GM12878 (cell line): ENCODE measurements around the gene SLC25A13. TPM values are rescaled to one million over a fixed set of nuclear protein-coding genes. Genes with fewer than 3 reads are reported as not detected.

Experiments
- ATAC-seq: fragments of 200-7000 bp; cut with Tn5 transposase; 3 replicates; pipeline ENCODE4 v1.9.1; 2020; ENCODE audit warnings: mild to moderate bottlenecking, moderate library complexity
- BruUV-seq: library from RNA; stranded (reverse); fragments of 400-500 nt; replicated peaks from 2 replicates; lab custom pipeline; 2021; lab: Mats Ljungman, UMichigan
- CTCF ChIA-PET: fragments of 300-600 bp; sonication (Branson Sonifier 250); formaldehyde crosslinking; extraction: SDS; loops from one replicate; lab custom pipeline; 2021; ENCODE audit warnings: inconsistent platforms; lab: Yijun Ruan, JAX
- POLR2A ChIA-PET: fragments of 350-600 bp; formaldehyde crosslinking; extraction: SDS; loops from one replicate; lab custom pipeline; 2021; ENCODE audit warnings: inconsistent platforms; lab: Charles Lee
- RAD21 ChIA-PET: fragments of 300-600 bp; sonication (Branson Sonifier 250); formaldehyde crosslinking; loops from one replicate; lab custom pipeline; 2023; ENCODE audit warnings: antibody characterized with exemption; ENCODE audit not compliant: unreplicated experiment; lab: Charles Lee
- SMC1A ChIA-PET: fragments of 300-600 bp; sonication (Branson Sonifier 250); formaldehyde crosslinking; loops from one replicate; lab custom pipeline; 2023; ENCODE audit not compliant: unreplicated experiment, uncharacterized antibody; lab: Charles Lee
- DNase-seq: peaks from one replicate; pipeline ENCODE4 v3.0.0-alpha.2; 2011; ENCODE audit warnings: low read depth, low spot score
- FAIRE-seq: peaks from 3 replicates; lab custom pipeline; 2011; peaks lifted over from hg19 to GRCh38; lab: Jason Lieb, UNC
- H2AFZ ChIP-seq: 2 replicates; pipeline ENCODE4 v1.6.0; 2011; ENCODE audit warnings: low read depth, low read length, control low read depth; ENCODE audit not compliant: control insufficient read depth
- H3K27ac ChIP-seq: 2 replicates; pipeline ENCODE4 v1.5.1; 2011; ENCODE audit warnings: control low read depth; ENCODE audit not compliant: control insufficient read depth, insufficient read depth
- H3K27me3 ChIP-seq, 2 experiments: replicated peaks in 1 of 2; 2 replicates each; pipeline versions ENCODE4 v1.6.0 to v1.6.1; 2011; ENCODE audit warnings: low read length in 1 of 2; ENCODE audit not compliant: control insufficient read depth in 2 of 2, insufficient read depth in 2 of 2
- H3K36me3 ChIP-seq, 2 experiments: 2 replicates each; pipeline ENCODE4 v1.5.1; 2011; ENCODE audit warnings: low read length in 1 of 2; ENCODE audit not compliant: control insufficient read depth in 2 of 2, insufficient read depth in 2 of 2
- H3K4me1 ChIP-seq: 2 replicates; pipeline ENCODE4 v1.6.1; 2011; ENCODE audit warnings: mild to moderate bottlenecking, low read length, moderate library complexity, mixed read lengths; ENCODE audit not compliant: control insufficient read depth, insufficient read depth
- H3K4me2 ChIP-seq: 2 replicates; pipeline ENCODE4 v1.6.0; 2011; ENCODE audit warnings: control low read depth; ENCODE audit not compliant: control insufficient read depth, insufficient read depth
- H3K4me3 ChIP-seq: fragments of 200-600 bp; sonication (generic); 2 replicates; pipeline ENCODE4 v1.5.1; 2016
- H3K79me2 ChIP-seq: 2 replicates; pipeline ENCODE4 v1.6.0; 2011; ENCODE audit warnings: low read length; ENCODE audit not compliant: control insufficient read depth, insufficient read depth
- H3K9ac ChIP-seq: 2 replicates; pipeline ENCODE4 v1.8.0; 2011; ENCODE audit warnings: low read length, control low read depth, mixed read lengths; ENCODE audit not compliant: control insufficient read depth, insufficient read depth
- H3K9me3 ChIP-seq: replicated peaks from 3 replicates; pipeline ENCODE4 v1.5.1; 2011; ENCODE audit warnings: mild to moderate bottlenecking, low read length; ENCODE audit not compliant: control insufficient read depth, insufficient read depth
- H4K20me1 ChIP-seq: 2 replicates; pipeline ENCODE4 v1.6.0; 2011; ENCODE audit not compliant: control insufficient read depth, insufficient read depth
- E2F8 ChIP-seq: fragments of 450-650 bp; IDR thresholded peaks from 2 replicates; pipeline ENCODE4 v1.6.1; 2018; ENCODE audit warnings: mild to moderate bottlenecking, low read depth, moderate library complexity; ENCODE audit not compliant: partially characterized antibody
- ELK1 ChIP-seq: IDR thresholded peaks from 2 replicates; pipeline ENCODE4 v1.6.1; 2012; ENCODE audit warnings: low read depth, low read length, improper control_type of control experiment
- KAT2A ChIP-seq: conservative IDR thresholded peaks from 2 replicates; pipeline ENCODE4 v1.6.1; 2011; ENCODE audit warnings: low read depth, low read length; ENCODE audit not compliant: control insufficient read depth
- KDM1A ChIP-seq: fragments of 200-600 bp; sonication (generic); IDR thresholded peaks from 2 replicates; pipeline ENCODE4 v1.6.1; 2016; ENCODE audit warnings: borderline replicate concordance
- LARP7 ChIP-seq: fragments of 450-650 bp; IDR thresholded peaks from 2 replicates; pipeline ENCODE4 v1.6.1; 2017; ENCODE audit warnings: mild to moderate bottlenecking
- MAX ChIP-seq: IDR thresholded peaks from 2 replicates; pipeline ENCODE4 v1.6.1; 2012; ENCODE audit warnings: low read depth, low read length, improper control_type of control experiment
- MEF2A ChIP-seq: IDR thresholded peaks from 2 replicates; pipeline ENCODE4 v1.6.1; 2011; ENCODE audit warnings: low read depth, mild to moderate bottlenecking, low read length, moderate library complexity; ENCODE audit not compliant: insufficient read depth
- MXI1 ChIP-seq: fragments of 150-350 bp; IDR thresholded peaks from 2 replicates; pipeline ENCODE4 v1.6.1; 2011; ENCODE audit warnings: low read depth, mild to moderate bottlenecking, inconsistent platforms, low read length, improper control_type of control experiment
- MYB ChIP-seq: fragments of 150-350 bp; IDR thresholded peaks from 2 replicates; pipeline ENCODE4 v1.6.1; 2014; ENCODE audit warnings: mild to moderate bottlenecking, low read depth, low read length, borderline replicate concordance
- NBN ChIP-seq: fragments of 450-650 bp; IDR thresholded peaks from 2 replicates; pipeline ENCODE4 v1.6.1; 2016
- NFIC ChIP-seq: IDR thresholded peaks from 2 replicates; pipeline ENCODE4 v1.6.1; 2012; ENCODE audit warnings: low read depth, mild to moderate bottlenecking, inconsistent platforms, low read length, moderate library complexity
- POLR2AphosphoS2 ChIP-seq: IDR thresholded peaks from 2 replicates; pipeline ENCODE4 v1.6.1; 2011; ENCODE audit warnings: low read depth, mild to moderate bottlenecking, low read length, improper control_type of control experiment, moderate library complexity
- POLR2AphosphoS5 ChIP-seq: IDR thresholded peaks from 2 replicates; pipeline ENCODE4 v1.6.1; 2011; ENCODE audit warnings: mild to moderate bottlenecking, low read length, inconsistent platforms
- REST ChIP-seq: IDR thresholded peaks from 2 replicates; pipeline ENCODE4 v1.6.1; 2012; ENCODE audit warnings: mild to moderate bottlenecking, low read depth, low read length
- SIX5 ChIP-seq: IDR thresholded peaks from 2 replicates; pipeline ENCODE4 v1.6.1; 2011; ENCODE audit warnings: mild to moderate bottlenecking, low read depth, low read length, moderate library complexity; ENCODE audit not compliant: severe bottlenecking
- SUZ12 ChIP-seq: fragments of 200-600 bp; sonication (generic); IDR thresholded peaks from one replicate; pipeline ENCODE4 v1.6.1; 2018; ENCODE audit warnings: antibody characterized with exemption, mild to moderate bottlenecking; ENCODE audit not compliant: unreplicated experiment
- ZBED1 ChIP-seq: IDR thresholded peaks from 2 replicates; pipeline ENCODE4 v1.6.1; 2016; ENCODE audit warnings: borderline replicate concordance
- ZNF274 ChIP-seq: IDR thresholded peaks from one replicate; pipeline ENCODE4 v1.8.0; 2011; ENCODE audit not compliant: insufficient read length, insufficient read depth
- WGBS: methylation state at CpG from one replicate; pipeline ENCODE4 v1.1.6; 2016; ENCODE audit warnings: low lambda C conversion rate; ENCODE audit not compliant: insufficient replicate concordance, insufficient coverage; ENCODE audit errors: missing lambda C conversion rate; 5-methylcytosine and 5-hydroxymethylcytosine counted together
- in situ Hi-C: fragments of 300-500 bp; cut with MboI; formaldehyde crosslinking; loops from 9 replicates; pipeline ENCODE4 v1.14.3; 2018; ENCODE audit warnings: mixed read lengths
- intact Hi-C: fragments of 100-400 bp; cut with micrococcal nuclease; formaldehyde crosslinking; loops from one replicate; pipeline ENCODE4 v1.14.2; 2022; ENCODE audit not compliant: unreplicated experiment
- polyA plus RNA-seq, 11 experiments: library from polyadenylated mRNA; depleted of rRNA in 4 of 11; unstranded in 6 of 11; stranded (reverse) in 5 of 11; fragments of >200 nt; fragmentation: Nextera tagmentation in 4 of 11; fragmentation: Illumina TruSeq in 1 of 11; extraction: Ambion mirVana in 4 of 11; extraction: Trizol in 1 of 11; gene quantifications; 1 replicate in 1 of 11; 2 replicates in 10 of 11; pipeline versions ENCODE4 v1.2.1 to v1.2.3, GENCODE V29; 2011 to 2016; ENCODE audit warnings: inconsistent platforms in 2 of 11, missing spikeins in 2 of 11, low read depth in 1 of 11
- total RNA-seq, 4 experiments: library from RNA; depleted of rRNA in 3 of 4; stranded (reverse); fragments of >200 nt in 3 of 4; fragmentation: Illumina TruSeq in 1 of 4; extraction: Trizol in 1 of 4; gene quantifications; 2 replicates each; pipeline versions ENCODE4 v1.2.1 to v1.2.3, GENCODE V29; 2013 to 2021

SLC25A13 gene
- total and polyA plus RNA-seq, 10 of the 15 experiments (the other 5 are each of a cell fraction or from before 2014, with no cell fraction given) = 7.0 to 24.7 (median 18.6) TPM

- no peak overlapping the region for H3K4me3 ChIP-seq
- H3K9ac ChIP-seq = no peak overlapping the region
- in situ Hi-C loops (no loop called here), intact Hi-C loops (no loop called here)
- FAIRE-seq (no peak), DNase-seq (no peak), ATAC-seq (no peak)
- POLR2A ChIA-PET = no interaction called here
- RAD21 ChIA-PET = no interaction called here
- no peaks in the 10 kb centered on the region for H4K20me1 ChIP-seq
- CTCF ChIA-PET = no interaction called here
- no peak overlapping the region for H3K4me2 ChIP-seq
- BruUV-seq = no TSS peak
- H3K4me1 ChIP-seq = no peaks in the 10 kb centered on the region
- no peak overlapping the region for H3K27ac ChIP-seq
- no peaks in the 10 kb centered on the region for H3K9me3 ChIP-seq
- H3K27me3 ChIP-seq = no peaks in the 10 kb centered on the region
- SMC1A ChIA-PET = no interaction called here
- no peak overlapping the region for H2AFZ ChIP-seq
- WGBS = 100% methylated on average over 1 of the region's 1 CpG
- H3K36me3 ChIP-seq = no peaks in the 10 kb centered on the region
- H3K79me2 ChIP-seq = no peaks in the 10 kb centered on the region
- TF ChIP-seq MXI1 (no peak), NBN (no peak), ZBED1 (no peak), NFIC (no peak), POLR2AphosphoS5 (no peak), ZNF274 (no peak), LARP7 (no peak), REST (no peak), ELK1 (no peak), MEF2A (no peak), E2F8 (no peak), POLR2AphosphoS2 (no peak), MAX (no peak), SIX5 (no peak), MYB (no peak), SUZ12 (no peak), KAT2A (no peak), KDM1A (no peak)
Observed at GRCh38 chr7:96219378-96220130, 102.3 kb downstream of the SLC25A13 start.
